ENCODE results near the gene OR51V1. TPM values are rescaled to one million over a fixed set of nuclear protein-coding genes. Genes with fewer than 3 reads are reported as not detected.
"Not testable (repeated sequence)": the region's sequence is repeated elsewhere in the genome, so short reads cannot be mapped to it uniquely, and the experiment has no call there.

OR51V1 gene, protein sequence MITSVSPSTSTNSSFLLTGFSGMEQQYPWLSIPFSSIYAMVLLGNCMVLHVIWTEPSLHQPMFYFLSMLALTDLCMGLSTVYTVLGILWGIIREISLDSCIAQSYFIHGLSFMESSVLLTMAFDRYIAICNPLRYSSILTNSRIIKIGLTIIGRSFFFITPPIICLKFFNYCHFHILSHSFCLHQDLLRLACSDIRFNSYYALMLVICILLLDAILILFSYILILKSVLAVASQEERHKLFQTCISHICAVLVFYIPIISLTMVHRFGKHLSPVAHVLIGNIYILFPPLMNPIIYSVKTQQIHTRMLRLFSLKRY
- total RNA-seq (not detected), polyA plus RNA-seq (not detected)

GRCh38 chr11:5200582-5200981, at the start of gene OR51V1:
Gene OR51V1, minus strand, starts transcription at chr11:5200682. Its CDS starts 0 bp downstream, at chr11:5200682.
- TF ChIP-seq, protein P1, sequence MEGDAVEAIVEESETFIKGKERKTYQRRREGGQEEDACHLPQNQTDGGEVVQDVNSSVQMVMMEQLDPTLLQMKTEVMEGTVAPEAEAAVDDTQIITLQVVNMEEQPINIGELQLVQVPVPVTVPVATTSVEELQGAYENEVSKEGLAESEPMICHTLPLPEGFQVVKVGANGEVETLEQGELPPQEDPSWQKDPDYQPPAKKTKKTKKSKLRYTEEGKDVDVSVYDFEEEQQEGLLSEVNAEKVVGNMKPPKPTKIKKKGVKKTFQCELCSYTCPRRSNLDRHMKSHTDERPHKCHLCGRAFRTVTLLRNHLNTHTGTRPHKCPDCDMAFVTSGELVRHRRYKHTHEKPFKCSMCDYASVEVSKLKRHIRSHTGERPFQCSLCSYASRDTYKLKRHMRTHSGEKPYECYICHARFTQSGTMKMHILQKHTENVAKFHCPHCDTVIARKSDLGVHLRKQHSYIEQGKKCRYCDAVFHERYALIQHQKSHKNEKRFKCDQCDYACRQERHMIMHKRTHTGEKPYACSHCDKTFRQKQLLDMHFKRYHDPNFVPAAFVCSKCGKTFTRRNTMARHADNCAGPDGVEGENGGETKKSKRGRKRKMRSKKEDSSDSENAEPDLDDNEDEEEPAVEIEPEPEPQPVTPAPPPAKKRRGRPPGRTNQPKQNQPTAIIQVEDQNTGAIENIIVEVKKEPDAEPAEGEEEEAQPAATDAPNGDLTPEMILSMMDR (IDR thresholded peaks at IDR 0.05): no peak
- H3K27ac ChIP-seq: no peak within 1 kb of the TSS
- intact Hi-C loops (cut with DNase I): no loop called here
- DNase-seq: no peak
- H3K36me3 ChIP-seq: no peaks in the 10 kb centered on the region
- no peak for FAIRE-seq
- H3K27me3 ChIP-seq: no peaks in the 10 kb centered on the region
- WGBS, 2 donors: 36 to 40% methylated on average over 1 of the region's 1 CpG
- ATAC-seq: no peak
- H3K9me3 ChIP-seq: no peaks in the 10 kb centered on the region
- no peaks in the 10 kb centered on the region for H3K4me1 ChIP-seq
- no peak within 1 kb of the TSS for H3K4me3 ChIP-seq

- intact Hi-C loops (cut with DNase I); H3K27ac ChIP-seq; H3K27me3 ChIP-seq; H3K9me3 ChIP-seq; ATAC-seq; DNase-seq; FAIRE-seq; H3K4me1 ChIP-seq; H3K4me3 ChIP-seq; H3K36me3 ChIP-seq: not testable (repeated sequence)
- 51 to 55% methylated on average over 3 of the region's 9 CpGs for WGBS, 2 donors
Measured at GRCh38 chr11:5249807-5250396, 49.4 kb upstream of the OR51V1 start, which contains the start of gene HBG1. Gene HBG1, minus strand, starts transcription at chr11:5249857. Its CDS starts 53 bp downstream, at chr11:5249804.

GRCh38 chr11:5248498-5248897, 48.0 kb upstream of the OR51V1 start:
- FAIRE-seq; H3K9me3 ChIP-seq; ATAC-seq; DNase-seq; H3K27me3 ChIP-seq; H3K27ac ChIP-seq; H3K4me1 ChIP-seq; intact Hi-C loops (cut with DNase I); H3K4me3 ChIP-seq; H3K36me3 ChIP-seq: not testable (repeated sequence)
- 13 to 80% methylated on average over 7 of the region's 7 CpGs for WGBS, 2 donors

- 59 to 65% methylated on average over 3 of the region's 3 CpGs for WGBS, 2 donors
- FAIRE-seq (no peak), DNase-seq (no peak), ATAC-seq (no peak)
- Histone ChIP-seq H3K27me3 (no peaks in the 10 kb centered on the region), H3K27ac (no peak overlapping the region), H3K4me3 (no peak overlapping the region), H3K4me1 (no peaks in the 10 kb centered on the region), H3K9me3 (no peaks in the 10 kb centered on the region), H3K36me3 (no peaks in the 10 kb centered on the region)
- TF ChIP-seq, protein P1 (IDR thresholded peaks at IDR 0.05): no peak
- intact Hi-C loops (cut with DNase I): no loop called here
Measured at GRCh38 chr11:5247472-5248192, 47.1 kb upstream of the OR51V1 start.

DNA sequence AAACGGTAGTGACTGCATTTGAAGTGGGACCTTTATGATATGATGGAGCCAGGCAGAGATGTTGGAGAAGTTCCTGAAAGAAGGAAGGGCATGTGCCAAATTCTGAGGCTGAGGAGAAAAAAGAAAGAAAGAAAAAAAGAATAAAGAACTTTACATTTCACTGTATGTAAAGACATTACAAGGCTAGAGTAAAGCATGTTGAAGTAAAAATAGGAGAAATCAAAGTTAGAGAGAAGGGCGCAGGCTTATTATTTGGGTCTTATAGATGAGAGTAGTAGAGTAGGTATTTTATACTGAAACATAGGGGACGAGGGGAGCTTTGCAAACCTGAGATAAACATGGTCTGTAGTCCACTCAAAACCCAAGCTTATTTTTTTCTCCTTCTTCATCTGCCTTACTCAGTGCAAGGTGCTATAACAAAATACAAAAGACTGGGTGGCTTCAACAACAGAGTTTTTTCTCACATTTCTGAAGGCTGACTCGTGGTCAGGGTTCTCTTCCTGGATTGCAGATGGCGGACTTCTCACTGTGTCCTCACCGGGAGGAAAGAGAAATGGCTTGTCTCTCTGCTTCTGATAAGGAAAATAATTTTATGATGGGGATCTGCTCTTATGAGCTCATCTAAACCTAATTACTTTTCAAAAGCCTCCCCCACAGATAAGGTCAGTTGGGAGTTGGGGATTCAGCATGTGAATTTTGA, 46.4 kb upstream of the OR51V1 start:
- no peaks in the 10 kb centered on the region for H3K4me1 ChIP-seq
- H3K36me3 ChIP-seq: no peaks in the 10 kb centered on the region
- no peaks in the 10 kb centered on the region for H3K27me3 ChIP-seq
- no peak for FAIRE-seq
- H3K9me3 ChIP-seq: no peaks in the 10 kb centered on the region
- TF ChIP-seq, protein P1 (IDR thresholded peaks at IDR 0.05): no peak
- DNase-seq: no peak
- intact Hi-C loops (cut with DNase I): no loop called here
- H3K27ac ChIP-seq: no peak overlapping the region
- 49 to 53% methylated on average over 6 of the region's 6 CpGs for WGBS, 2 donors
- no peak overlapping the region for H3K4me3 ChIP-seq
- ATAC-seq: no peak

Data from pancreas (tissue), 10 donors.